Activated T-helper 1 cell treated with anti-CD3 and anti-CD28 coated beads, Interleukin-12 subunit alpha, Interleukin-12 subunit beta, Interleukin-2, Interleukin-4 antibody, amounts not matched to agents 30 ng/mL and 10 ng/mL and 1 ng/mL, durations not matched to agents 14 hours and 24 hours and 36 hours (primary cell): ENCODE data around the gene MACF1. TPM values are rescaled to one million over a fixed set of nuclear protein-coding genes. Genes with fewer than 3 reads are reported as not detected.

ENCODE experiments used
- DNase-seq: peaks from one replicate; pipeline ENCODE4 v3.0.0; 2021; ENCODE audit warnings: low spot score
- H3K27ac Mint-ChIP-seq: one replicate; pipeline ENCODE4 v1.8.0; 2021; ENCODE audit warnings: mild to moderate bottlenecking, mixed read lengths
- H3K27me3 Mint-ChIP-seq: one replicate; pipeline ENCODE4 v1.8.0; 2022; ENCODE audit warnings: mild to moderate bottlenecking, moderate library complexity, mixed read lengths; ENCODE audit not compliant: insufficient read depth
- H3K36me3 Mint-ChIP-seq: one replicate; pipeline ENCODE4 v1.8.0; 2021; ENCODE audit warnings: low read depth, mixed read lengths
- H3K4me1 Mint-ChIP-seq: one replicate; pipeline ENCODE4 v1.8.0; 2021; ENCODE audit warnings: low read depth, mixed read lengths
- H3K4me3 Mint-ChIP-seq: one replicate; pipeline ENCODE4 v1.8.0; 2021; ENCODE audit warnings: mild to moderate bottlenecking, moderate library complexity, mixed read lengths
- H3K9me3 Mint-ChIP-seq: one replicate; pipeline ENCODE4 v1.8.0; 2021; ENCODE audit warnings: mixed read lengths
- intact Hi-C: fragments of 100-400 bp; cut with micrococcal nuclease; formaldehyde crosslinking; loops from one replicate; pipeline ENCODE4 v1.15.1; 2024
- total RNA-seq: library from RNA; stranded (reverse); gene quantifications from 2 replicates; pipeline ENCODE4 v1.2.3, GENCODE V29; 2022

MACF1 gene
- total RNA-seq, 1 donor from 2014 or later = 226 TPM

DNA sequence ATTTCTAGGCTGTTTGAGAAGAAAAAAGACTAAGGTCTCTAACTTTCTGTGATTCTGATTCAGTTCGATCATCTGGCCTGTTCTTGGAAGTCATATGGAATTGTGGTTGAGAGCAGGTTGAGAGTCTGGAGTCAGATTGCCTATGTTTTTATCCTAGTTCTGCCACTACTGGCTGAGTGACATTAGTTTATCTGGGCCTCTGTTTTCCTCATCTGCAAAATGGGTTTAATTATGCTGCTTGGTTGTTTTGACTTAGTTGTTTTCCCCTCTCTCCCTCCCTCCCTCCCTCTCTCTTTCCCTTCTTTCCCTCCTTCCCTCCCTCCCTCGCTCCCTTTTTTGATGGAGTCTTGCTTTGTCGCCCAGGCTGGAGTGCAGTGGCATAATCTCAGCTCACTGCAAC lies 6.2 kb downstream of the MACF1 start:
- H3K9me3 Mint-ChIP-seq = peaks cover 6% of the 10 kb centered on the region
- peaks cover 22% of the 10 kb centered on the region for H3K36me3 Mint-ChIP-seq
- no peak overlapping the region for H3K27ac Mint-ChIP-seq
- intact Hi-C loops = no loop called here
- H3K27me3 Mint-ChIP-seq = no peaks in the 10 kb centered on the region
- no peak for DNase-seq
- H3K4me3 Mint-ChIP-seq = no peak overlapping the region
- peaks cover 37% of the 10 kb centered on the region for H3K4me1 Mint-ChIP-seq

DNA sequence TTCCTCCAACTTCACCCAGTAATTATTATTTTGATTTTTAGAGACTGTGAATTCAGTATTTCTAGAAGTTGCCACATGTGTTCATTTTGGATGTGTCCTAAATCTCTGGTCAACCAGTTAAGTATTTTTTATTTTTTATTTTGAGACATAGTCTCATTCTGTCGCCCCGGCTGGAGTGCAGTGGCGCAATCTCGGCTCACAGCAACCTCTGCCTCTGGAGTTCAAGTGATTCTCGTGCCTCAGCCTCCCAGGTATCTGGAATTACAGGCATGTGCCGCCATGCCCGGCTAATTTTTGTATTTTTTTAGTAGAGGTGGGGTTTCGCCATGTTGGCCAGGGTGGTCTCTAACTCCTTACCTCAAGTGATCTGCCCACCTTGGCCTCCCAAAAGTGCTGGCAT lies 8.0 kb downstream of the MACF1 start:
- Mint-ChIP-seq H3K27ac (no peak overlapping the region), H3K4me1 (peaks cover 47% of the 10 kb centered on the region), H3K36me3 (peaks cover 24% of the 10 kb centered on the region), H3K4me3 (no peak overlapping the region), H3K9me3 (peaks cover 6% of the 10 kb centered on the region), H3K27me3 (no peaks in the 10 kb centered on the region)
- intact Hi-C loops = no loop called here
- no peak for DNase-seq

DNA sequence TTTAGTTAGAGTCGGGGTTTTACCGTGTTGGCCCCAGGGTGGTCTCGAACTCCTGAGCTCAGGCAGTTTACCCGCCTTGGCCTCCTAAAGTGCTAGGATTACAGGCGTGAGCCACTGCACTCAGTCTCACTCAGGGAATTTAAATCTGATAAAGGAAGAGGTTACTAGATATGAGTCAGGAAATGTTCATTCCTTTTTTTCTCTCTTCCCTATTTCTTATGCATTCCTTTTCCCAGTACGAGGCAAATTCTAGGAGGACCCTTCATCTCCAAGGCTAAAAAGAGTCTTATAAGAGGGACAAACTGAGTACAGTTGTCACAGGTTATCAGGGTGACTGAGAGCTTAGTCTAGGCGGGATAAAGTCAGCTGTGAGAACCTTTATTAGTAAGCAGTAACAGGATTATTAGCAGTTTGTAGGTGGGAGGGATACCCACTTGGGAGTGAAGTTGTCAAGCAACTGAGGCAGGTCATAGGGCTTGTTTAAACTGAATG lies 9.1 kb downstream of the MACF1 start:
- Mint-ChIP-seq H3K4me3 (no peak overlapping the region), H3K4me1 (peaks cover 47% of the 10 kb centered on the region), H3K27me3 (no peaks in the 10 kb centered on the region), H3K27ac (peak overlapping the region; percentile 44), H3K9me3 (peaks cover 6% of the 10 kb centered on the region), H3K36me3 (peaks cover 23% of the 10 kb centered on the region)
- intact Hi-C loops = no loop called here
- DNase-seq = no peak

DNA sequence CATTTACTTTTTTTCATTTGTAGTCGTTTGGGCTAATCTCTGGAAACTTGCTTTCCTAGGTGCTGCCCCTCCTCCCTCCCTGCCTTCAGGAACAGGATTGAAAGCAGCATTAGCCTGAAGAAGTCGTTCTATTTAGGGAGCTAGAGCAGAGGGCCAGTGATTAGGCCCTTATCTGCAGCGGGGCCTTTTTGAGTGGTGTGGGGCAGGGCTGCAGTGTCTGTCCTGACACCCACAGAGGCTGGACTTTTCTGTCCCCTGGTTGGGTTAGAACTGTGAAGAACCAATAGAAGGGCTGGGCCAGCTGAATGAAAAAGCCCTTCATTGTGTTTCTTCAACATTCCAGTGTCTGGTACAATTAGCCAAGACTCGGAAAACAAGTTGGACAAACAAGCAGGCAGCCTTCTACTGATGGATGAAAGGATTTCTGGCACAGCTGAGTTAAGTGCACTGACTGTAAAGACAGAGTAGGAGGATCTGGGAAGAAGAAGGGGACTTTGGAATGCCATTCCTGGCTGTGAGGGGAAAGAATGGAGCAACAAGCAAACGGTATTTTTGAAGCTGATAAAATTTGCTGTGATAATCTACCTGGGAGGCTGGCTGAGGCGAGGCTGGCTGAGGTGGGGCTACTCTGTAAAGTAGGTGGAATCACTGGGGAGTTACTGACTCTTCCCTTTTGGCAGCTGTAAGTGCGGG lies 9.7 kb downstream of the MACF1 start:
- no peak for DNase-seq
- Mint-ChIP-seq H3K27ac (peak overlapping the region; percentile 91), H3K4me1 (peaks cover 53% of the 10 kb centered on the region), H3K9me3 (peaks cover 6% of the 10 kb centered on the region), H3K4me3 (peak overlapping the region; percentile 86), H3K36me3 (peaks cover 24% of the 10 kb centered on the region), H3K27me3 (no peaks in the 10 kb centered on the region)
- intact Hi-C loops = no loop called here

DNA sequence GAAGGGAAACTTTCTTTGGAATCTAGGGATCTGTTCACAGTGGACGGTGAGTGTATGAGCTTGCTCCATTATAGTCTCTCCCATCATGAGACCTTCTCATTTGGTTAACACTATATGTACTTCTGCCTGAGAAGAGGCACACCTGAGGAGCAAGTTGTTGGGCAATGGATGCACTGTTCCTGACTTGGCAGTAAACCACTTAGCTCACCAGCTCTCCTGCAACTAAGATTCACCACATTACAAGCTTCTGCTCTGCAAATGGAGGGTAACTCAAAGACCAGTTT lies 10.2 kb downstream of the MACF1 start:
- Mint-ChIP-seq H3K27ac (peak overlapping the region; percentile 91), H3K27me3 (no peaks in the 10 kb centered on the region), H3K9me3 (peaks cover 6% of the 10 kb centered on the region), H3K4me3 (peak overlapping the region; percentile 86), H3K4me1 (peaks cover 58% of the 10 kb centered on the region), H3K36me3 (peaks cover 24% of the 10 kb centered on the region)
- DNase-seq = no peak
- intact Hi-C loops = no loop called here

DNA sequence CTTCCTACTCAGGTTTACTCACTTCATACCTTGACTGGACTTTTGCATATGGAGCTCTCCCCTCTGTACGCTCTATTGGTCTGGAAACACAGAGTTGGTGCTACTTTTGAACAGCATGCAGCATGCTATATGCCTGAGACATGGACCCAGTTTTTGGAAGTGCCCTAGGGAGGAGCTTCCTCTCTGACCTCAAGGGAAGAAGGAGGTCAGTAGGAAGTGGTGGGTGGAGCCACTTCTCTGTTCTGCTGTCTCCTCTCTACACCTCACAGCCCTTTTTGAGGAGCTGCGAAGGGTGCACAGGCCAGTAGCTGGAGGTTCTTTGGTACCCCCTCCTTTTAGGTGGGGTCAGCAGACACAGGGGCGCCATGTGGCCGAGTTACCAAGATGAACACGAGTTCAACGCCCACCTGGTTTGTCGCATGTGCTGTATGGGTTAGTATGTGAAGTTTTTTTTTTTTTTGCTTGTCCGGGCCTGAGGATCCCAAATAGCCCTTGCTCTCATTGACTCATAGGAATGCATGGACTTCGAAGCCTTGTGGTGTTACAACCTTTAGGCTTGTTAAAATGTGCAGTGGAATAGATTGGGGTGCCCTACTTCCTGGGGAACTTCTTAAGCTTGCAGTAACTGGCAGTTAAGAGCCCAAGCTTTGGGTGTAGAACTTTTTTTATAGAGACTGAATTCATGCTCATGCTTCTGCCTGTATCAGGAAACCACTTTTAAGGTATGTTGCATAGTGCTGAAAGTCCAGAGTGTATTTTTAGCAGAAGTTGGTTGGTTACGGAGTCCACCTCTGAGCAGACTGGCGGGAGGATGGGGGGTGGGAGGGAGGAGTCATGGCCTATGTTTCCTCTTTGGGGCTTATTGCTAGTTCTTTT lies 10.7 kb downstream of the MACF1 start:
- peaks cover 58% of the 10 kb centered on the region for H3K4me1 Mint-ChIP-seq
- intact Hi-C loops = loop anchor here (1.0 to 5.0 kb wide), 4 partner anchors 10 to 33 kb away; no protein-coding TSS in a partner anchor

DNA sequence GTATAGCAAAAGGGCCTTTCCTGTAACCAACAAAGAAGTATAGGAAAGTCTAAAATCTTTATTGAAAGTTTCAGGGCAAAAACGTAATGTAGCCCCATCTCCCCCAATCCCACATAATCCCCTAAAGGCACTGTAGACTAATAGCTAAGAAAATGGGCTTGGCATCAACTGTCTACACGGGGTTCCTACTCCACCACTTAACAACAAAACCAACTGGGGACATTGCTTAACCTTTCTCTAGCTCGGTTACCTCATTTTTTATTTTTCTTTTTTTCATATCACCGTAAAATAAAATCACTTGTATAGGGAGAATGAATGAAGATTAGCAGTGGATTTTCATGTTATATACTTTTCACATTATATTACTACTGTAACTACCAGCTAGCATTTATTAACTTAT lies 12.3 kb downstream of the MACF1 start:
- DNase-seq = no peak
- peak overlapping the region; percentile 91 for H3K27ac Mint-ChIP-seq
- H3K27me3 Mint-ChIP-seq = no peaks in the 10 kb centered on the region
- H3K4me1 Mint-ChIP-seq = peaks cover 70% of the 10 kb centered on the region
- intact Hi-C loops = loop anchor here (5.0 kb wide), 1 partner anchor 34 kb away; no protein-coding TSS in a partner anchor
- peaks cover 27% of the 10 kb centered on the region for H3K36me3 Mint-ChIP-seq
- H3K4me3 Mint-ChIP-seq = peak overlapping the region; percentile 86
- H3K9me3 Mint-ChIP-seq = no peaks in the 10 kb centered on the region

More for the DNA sequence above, 10.7 kb downstream of the MACF1 start:
- Mint-ChIP-seq H3K27ac (peak overlapping the region; percentile 91), H3K36me3 (peaks cover 21% of the 10 kb centered on the region), H3K4me3 (peak overlapping the region; percentile 86), H3K27me3 (no peaks in the 10 kb centered on the region), H3K9me3 (peaks cover 5% of the 10 kb centered on the region)
- peak; percentile 30 for DNase-seq

DNA sequence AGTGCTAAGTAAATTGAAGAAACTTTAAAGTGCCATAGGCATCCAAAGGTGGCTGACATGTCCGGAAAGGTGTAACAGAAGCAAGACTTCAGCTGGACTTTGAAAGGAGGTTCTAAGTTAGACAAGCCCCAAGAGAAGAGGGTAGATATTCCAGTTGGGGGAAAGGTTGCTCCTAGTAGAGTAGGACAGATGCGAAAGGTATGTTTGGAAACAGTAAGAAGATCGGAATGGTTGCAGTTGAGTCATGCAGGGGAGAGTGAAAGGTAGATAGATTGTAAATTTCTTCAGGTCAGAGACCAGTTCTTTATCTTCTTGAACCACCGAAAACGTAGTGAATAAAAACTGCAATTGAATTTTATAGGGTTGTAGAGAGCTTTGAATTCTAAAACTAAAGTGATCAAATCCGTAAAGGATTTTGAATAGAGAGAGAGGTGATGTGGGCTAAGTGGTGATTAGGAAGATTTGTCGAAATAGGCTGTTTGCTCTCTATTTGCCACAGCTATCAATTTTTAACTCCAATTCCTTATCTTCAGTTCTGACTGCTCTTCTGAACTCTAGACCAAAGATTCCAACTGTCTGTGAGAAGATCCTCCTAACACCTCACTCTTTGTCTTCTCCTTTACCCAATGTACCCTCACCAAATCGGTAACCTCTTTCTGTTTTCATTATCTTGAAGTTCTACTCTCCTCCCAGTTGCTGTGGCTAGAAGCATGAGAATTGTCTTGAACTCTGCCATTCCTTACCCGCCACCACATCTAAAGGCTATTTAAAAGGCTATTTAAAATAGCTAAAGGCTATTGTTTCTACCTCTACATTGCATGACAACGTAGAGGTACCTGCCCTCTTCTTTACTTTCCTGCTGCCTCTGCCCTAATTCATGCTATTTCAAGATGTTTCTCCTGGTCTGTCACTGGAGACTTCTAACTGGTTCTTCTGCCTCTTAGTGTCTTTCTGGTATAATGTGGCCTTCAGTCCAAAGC lies 16.7 kb downstream of the MACF1 start:
- Mint-ChIP-seq H3K4me3 (no peak overlapping the region), H3K9me3 (no peaks in the 10 kb centered on the region), H3K4me1 (peaks cover 62% of the 10 kb centered on the region), H3K27me3 (no peaks in the 10 kb centered on the region), H3K36me3 (peaks cover 40% of the 10 kb centered on the region), H3K27ac (peak overlapping the region; percentile 16)
- intact Hi-C loops = no loop called here
- DNase-seq = no peak

DNA sequence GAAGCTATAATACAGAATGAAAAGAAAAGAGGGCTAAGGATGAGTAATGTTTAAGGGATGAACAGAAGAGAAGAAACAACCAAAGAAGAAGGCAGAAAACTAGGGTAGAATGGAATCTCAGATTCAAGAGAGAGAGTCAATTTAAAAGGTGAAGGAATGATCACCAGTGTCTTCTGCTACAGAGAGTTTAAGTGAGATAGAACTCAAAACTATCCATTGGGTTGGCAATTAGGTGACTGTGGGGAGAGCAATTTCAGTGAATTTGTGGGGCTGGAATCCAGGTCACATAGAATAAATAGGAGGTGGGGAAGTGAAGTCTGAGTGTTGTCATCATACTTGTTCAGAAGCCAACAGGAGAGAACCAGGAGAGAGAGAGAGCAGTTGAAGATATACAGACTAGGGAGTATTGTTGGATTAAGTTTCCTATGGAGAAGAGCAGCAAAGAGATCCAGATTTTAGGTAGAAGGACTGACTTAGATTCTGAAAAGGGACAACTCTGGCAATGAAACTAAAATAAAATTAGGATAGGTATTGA lies 19.9 kb downstream of the MACF1 start:
- Mint-ChIP-seq H3K9me3 (no peaks in the 10 kb centered on the region), H3K36me3 (peaks cover 36% of the 10 kb centered on the region), H3K27ac (peak overlapping the region; percentile 9), H3K4me3 (no peak overlapping the region), H3K27me3 (no peaks in the 10 kb centered on the region), H3K4me1 (peaks cover 57% of the 10 kb centered on the region)
- intact Hi-C loops = no loop called here
- no peak for DNase-seq

DNA sequence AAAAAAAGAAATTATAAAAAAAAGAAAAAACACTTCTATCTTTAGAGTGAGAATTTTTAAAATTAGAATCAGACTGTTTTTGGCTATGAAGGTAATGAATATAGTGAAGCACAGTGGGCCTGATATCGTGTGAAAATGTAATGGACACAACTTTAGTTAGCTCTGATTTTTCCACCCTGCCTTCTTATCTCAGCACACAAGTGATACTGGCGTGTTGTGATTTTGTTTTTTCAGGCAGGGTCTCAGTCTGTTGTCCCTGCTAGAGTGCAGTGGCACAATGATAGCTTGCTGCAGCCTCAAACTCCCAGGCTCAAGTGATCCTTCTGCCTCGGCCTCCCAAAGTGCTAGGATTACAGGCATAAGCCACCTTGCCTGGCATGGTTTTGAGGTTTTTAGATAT lies 22.3 kb downstream of the MACF1 start:
- Mint-ChIP-seq H3K9me3 (no peaks in the 10 kb centered on the region), H3K36me3 (peaks cover 39% of the 10 kb centered on the region), H3K4me3 (no peak overlapping the region), H3K4me1 (peaks cover 61% of the 10 kb centered on the region), H3K27me3 (no peaks in the 10 kb centered on the region), H3K27ac (no peak overlapping the region)
- intact Hi-C loops = no loop called here
- DNase-seq = no peak

DNA sequence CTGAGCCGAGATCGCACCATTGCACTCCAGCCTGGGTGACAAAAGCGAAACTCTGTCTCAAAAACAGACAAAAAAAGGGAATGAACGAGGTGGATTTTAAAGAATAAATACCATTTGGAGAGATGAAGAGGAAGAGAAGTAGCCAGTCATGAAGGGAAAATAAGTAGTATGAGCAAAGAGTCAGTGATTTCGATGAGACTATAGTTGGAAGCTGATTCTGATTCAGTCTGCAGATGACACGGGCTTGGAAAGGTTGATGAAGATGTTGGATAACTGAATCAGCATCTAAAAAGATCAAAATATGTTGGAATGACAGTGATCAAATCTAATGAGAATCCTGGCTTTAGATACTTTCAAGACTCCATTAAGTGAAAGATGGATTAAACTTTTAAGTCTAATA lies 23.8 kb downstream of the MACF1 start:
- no peaks in the 10 kb centered on the region for H3K27me3 Mint-ChIP-seq
- no peak overlapping the region for H3K4me3 Mint-ChIP-seq
- H3K27ac Mint-ChIP-seq = peak overlapping the region; percentile 4
- H3K9me3 Mint-ChIP-seq = no peaks in the 10 kb centered on the region
- peaks cover 55% of the 10 kb centered on the region for H3K4me1 Mint-ChIP-seq
- DNase-seq = no peak
- peaks cover 39% of the 10 kb centered on the region for H3K36me3 Mint-ChIP-seq
- intact Hi-C loops = no loop called here

DNA sequence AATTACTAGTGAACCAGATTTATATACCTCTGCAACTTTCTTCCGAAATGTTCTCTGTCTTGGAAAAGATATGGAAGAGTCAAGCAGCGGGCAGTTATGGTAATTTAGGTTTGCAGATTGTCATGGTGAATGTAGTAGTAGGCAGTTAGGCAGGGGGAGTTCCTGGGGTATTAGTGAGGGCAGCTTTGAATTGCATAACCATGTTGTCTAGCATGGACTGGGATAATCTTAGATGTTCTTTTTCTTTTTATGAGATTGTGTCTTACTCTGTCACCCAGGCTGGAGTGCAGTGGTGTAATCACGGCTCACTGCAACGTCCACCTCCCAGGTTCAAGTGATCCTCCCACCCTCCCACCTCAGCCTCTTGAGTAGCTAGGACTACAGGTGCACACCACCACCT lies 25.0 kb downstream of the MACF1 start:
- H3K27ac Mint-ChIP-seq = peak overlapping the region; percentile 3
- peaks cover 32% of the 10 kb centered on the region for H3K36me3 Mint-ChIP-seq
- no peaks in the 10 kb centered on the region for H3K9me3 Mint-ChIP-seq
- DNase-seq = no peak
- no peaks in the 10 kb centered on the region for H3K27me3 Mint-ChIP-seq
- H3K4me3 Mint-ChIP-seq = no peak overlapping the region
- H3K4me1 Mint-ChIP-seq = peaks cover 45% of the 10 kb centered on the region
- intact Hi-C loops = no loop called here
